ENCODE measurements around the gene SCARF1.

The SCARF1 gene

DNA sequence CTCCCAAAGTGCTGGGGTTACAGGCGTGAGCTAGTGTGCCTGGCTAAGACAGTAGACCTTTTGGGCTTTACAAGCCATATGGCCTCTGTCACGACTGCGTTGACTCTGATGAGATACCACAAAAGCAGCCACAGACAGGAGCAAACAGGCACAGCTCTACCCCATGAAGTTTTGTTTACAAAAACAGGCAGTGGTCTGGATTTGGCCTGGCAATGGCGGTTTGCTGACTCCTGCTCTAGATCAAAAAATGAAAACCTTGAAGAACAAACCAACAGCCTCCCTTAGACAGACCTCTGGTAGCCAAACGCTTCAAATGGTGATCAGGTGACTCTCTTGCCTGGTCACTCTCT lies 37.6 kb downstream of the SCARF1 start:
- Histone ChIP-seq H3K9me3 (ENCODE audit: control insufficient read depth, low read length) (no peaks in the 10 kb centered on the region), H2BK120ac (ENCODE audit: low read depth, low read length) (no peak overlapping the region), H3K4me2 (ENCODE audit: low read length, poor library complexity, severe bottlenecking) (no peak overlapping the region), H4K8ac (ENCODE audit: low read length) (peak overlapping the region; percentile 69), H2AFZ (ENCODE audit: low read depth, low read length) (no peak overlapping the region), H3K27ac (ENCODE audit: low read length, poor library complexity, severe bottlenecking) (no peak overlapping the region), H2BK12ac (ENCODE audit: low read length in 2 of 2) (no peak overlapping the region), H2BK15ac (ENCODE audit: low read depth, poor library complexity, severe bottlenecking) (no peak overlapping the region), H3K79me1 (replicated peaks; ENCODE audit: low read length, poor library complexity, severe bottlenecking) (no peaks in the 10 kb centered on the region), H3K9ac (ENCODE audit: low read length) (no peak overlapping the region), H2BK5ac (ENCODE audit: low read depth, low read length, poor library complexity, severe bottlenecking) (no peak overlapping the region), H3K4me3 (ENCODE audit: insufficient read depth in 1 of 2, low read depth in 1 of 2, low read length in 2 of 2) (no peak overlapping the region), H3K23ac (ENCODE audit: low read length in 2 of 2) (no peak overlapping the region), H3K27me3 (ENCODE audit: control insufficient read depth in 1 of 2, insufficient read depth in 1 of 2, low read length in 2 of 2) (no peaks in the 10 kb centered on the region), H3K4me1 (ENCODE audit: control insufficient read depth, insufficient read depth, low read depth, low read length) (peaks cover 11% of the 10 kb centered on the region), H3K18ac (ENCODE audit: low read depth in 1 of 2, low read length in 2 of 2) (no peak overlapping the region), H3K4ac (ENCODE audit: low read depth in 1 of 2, low read length in 2 of 2) (no peak overlapping the region), H3K36me3 (ENCODE audit: control insufficient read depth in 1 of 2, insufficient read depth in 2 of 2, low read depth in 1 of 2, low read length in 2 of 2) (peaks cover 4 to 19% of the 10 kb centered on the region in 2 experiments), H2AK5ac (ENCODE audit: low read length, severe bottlenecking) (no peak overlapping the region), H3K14ac (ENCODE audit: low read length in 2 of 2) (no peak overlapping the region), H4K91ac (ENCODE audit: low read length) (no peak overlapping the region)
- DNase-seq: peak; percentile 83
- 30% methylated on average over 5 of the region's 5 CpGs for WGBS

DNA sequence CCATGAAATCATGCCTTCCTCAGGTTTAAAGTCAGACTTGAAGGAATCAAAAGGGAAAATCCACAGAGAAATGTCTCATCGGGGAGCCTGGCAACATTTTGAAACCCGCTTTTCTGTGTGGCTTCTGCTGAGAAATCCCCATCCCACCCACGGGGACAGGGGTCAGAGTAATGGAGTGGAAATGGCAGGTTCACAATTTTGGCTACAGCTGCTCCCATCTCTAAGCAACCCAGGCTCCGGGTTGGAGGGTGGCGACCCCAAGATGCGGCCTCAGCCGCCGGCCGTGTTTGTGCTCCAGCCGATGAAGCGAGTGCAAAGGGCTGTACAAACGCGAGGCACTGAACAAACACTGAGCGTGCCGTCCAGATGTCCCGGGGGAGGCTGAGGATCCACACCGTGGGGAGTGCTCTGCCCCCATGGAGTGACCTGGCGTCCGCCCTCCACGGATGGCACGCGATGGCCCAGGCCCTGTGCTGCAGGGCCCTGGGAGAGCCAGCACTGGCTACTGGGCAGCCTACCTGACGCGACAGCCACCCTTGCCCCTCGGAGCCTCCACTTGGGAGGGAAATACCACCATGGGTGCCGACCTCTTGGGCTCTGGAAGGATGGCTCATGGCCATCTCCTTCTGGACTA lies 39.1 kb downstream of the SCARF1 start:
- Histone ChIP-seq H4K8ac (ENCODE audit: low read length) (peak overlapping the region; percentile 69), H3K27ac (ENCODE audit: low read length, poor library complexity, severe bottlenecking) (no peak overlapping the region), H3K36me3 (ENCODE audit: control insufficient read depth in 1 of 2, insufficient read depth in 2 of 2, low read depth in 1 of 2, low read length in 2 of 2) (peaks cover 0 to 17% of the 10 kb centered on the region in 2 experiments), H3K14ac (ENCODE audit: low read length in 2 of 2) (no peak overlapping the region), H3K23ac (ENCODE audit: low read length in 2 of 2) (no peak overlapping the region), H2AK5ac (ENCODE audit: low read length, severe bottlenecking) (no peak overlapping the region), H3K9me3 (ENCODE audit: control insufficient read depth, low read length) (peaks cover 4% of the 10 kb centered on the region), H3K4me2 (ENCODE audit: low read length, poor library complexity, severe bottlenecking) (no peak overlapping the region), H3K4me1 (ENCODE audit: control insufficient read depth, insufficient read depth, low read depth, low read length) (peaks cover 11% of the 10 kb centered on the region), H3K79me1 (replicated peaks; ENCODE audit: low read length, poor library complexity, severe bottlenecking) (no peaks in the 10 kb centered on the region), H3K9ac (ENCODE audit: low read length) (no peak overlapping the region), H3K18ac (ENCODE audit: low read depth in 1 of 2, low read length in 2 of 2) (peak overlapping the region; percentile 54 to 77), H3K4ac (ENCODE audit: low read depth in 1 of 2, low read length in 2 of 2) (peak overlapping the region in 1 of 2 experiments; percentile 46), H2BK120ac (ENCODE audit: low read depth, low read length) (peak overlapping the region; percentile 68), H4K91ac (ENCODE audit: low read length) (peak overlapping the region; percentile 23), H2AFZ (ENCODE audit: low read depth, low read length) (no peak overlapping the region), H2BK5ac (ENCODE audit: low read depth, low read length, poor library complexity, severe bottlenecking) (no peak overlapping the region), H2BK15ac (ENCODE audit: low read depth, poor library complexity, severe bottlenecking) (peak overlapping the region; percentile 93), H3K4me3 (ENCODE audit: insufficient read depth in 1 of 2, low read depth in 1 of 2, low read length in 2 of 2) (no peak overlapping the region), H3K27me3 (ENCODE audit: control insufficient read depth in 1 of 2, insufficient read depth in 1 of 2, low read length in 2 of 2) (no peaks in the 10 kb centered on the region), H2BK12ac (ENCODE audit: low read length in 2 of 2) (peak overlapping the region; percentile 51 to 73)
- no peak for DNase-seq
- 93% methylated on average over 26 of the region's 26 CpGs for WGBS

DNA sequence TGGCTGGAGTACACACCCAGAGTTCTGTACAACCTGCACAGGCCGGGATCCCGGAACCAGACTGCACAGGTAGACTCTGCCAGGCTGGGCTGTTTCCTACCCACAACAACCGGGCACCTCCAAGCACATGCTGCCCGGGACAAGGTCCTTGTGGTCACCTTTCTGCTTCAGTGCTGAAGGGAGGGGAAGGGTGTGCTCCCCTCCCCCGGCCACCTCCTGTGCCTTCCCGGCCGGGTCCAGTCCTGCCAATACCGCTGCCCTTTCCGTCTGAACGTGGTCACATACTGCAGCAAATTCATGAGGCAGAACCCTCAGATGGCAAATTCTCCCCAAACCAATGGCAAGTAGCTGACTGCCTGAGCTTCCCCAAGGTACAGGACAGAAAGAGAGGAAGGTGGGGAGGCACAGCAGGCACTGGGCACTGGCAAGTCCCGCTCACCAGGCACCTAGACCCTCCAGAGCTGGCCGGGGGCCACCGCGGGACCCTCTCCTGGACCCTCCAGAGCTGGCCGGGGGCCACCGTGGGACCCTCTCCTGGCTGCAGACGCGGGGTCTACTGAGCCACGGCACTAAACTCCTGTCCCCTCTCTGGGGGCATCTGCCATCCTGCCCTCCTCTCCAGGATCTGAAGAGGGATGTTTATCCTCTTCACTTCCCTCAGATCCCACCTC lies 39.7 kb downstream of the SCARF1 start:
- Histone ChIP-seq H3K4me3 (ENCODE audit: insufficient read depth in 1 of 2, low read depth in 1 of 2, low read length in 2 of 2) (no peak overlapping the region), H3K9me3 (ENCODE audit: control insufficient read depth, low read length) (peaks cover 6% of the 10 kb centered on the region), H3K27ac (ENCODE audit: low read length, poor library complexity, severe bottlenecking) (no peak overlapping the region), H3K9ac (ENCODE audit: low read length) (no peak overlapping the region), H4K8ac (ENCODE audit: low read length) (peak overlapping the region; percentile 10), H3K14ac (ENCODE audit: low read length in 2 of 2) (no peak overlapping the region), H3K23ac (ENCODE audit: low read length in 2 of 2) (no peak overlapping the region), H3K36me3 (ENCODE audit: control insufficient read depth in 1 of 2, insufficient read depth in 2 of 2, low read depth in 1 of 2, low read length in 2 of 2) (peaks cover 0 to 21% of the 10 kb centered on the region in 2 experiments), H2BK12ac (ENCODE audit: low read length in 2 of 2) (no peak overlapping the region), H2BK5ac (ENCODE audit: low read depth, low read length, poor library complexity, severe bottlenecking) (no peak overlapping the region), H3K27me3 (ENCODE audit: control insufficient read depth in 1 of 2, insufficient read depth in 1 of 2, low read length in 2 of 2) (no peaks in the 10 kb centered on the region), H3K79me1 (replicated peaks; ENCODE audit: low read length, poor library complexity, severe bottlenecking) (no peaks in the 10 kb centered on the region), H2AK5ac (ENCODE audit: low read length, severe bottlenecking) (no peak overlapping the region), H3K18ac (ENCODE audit: low read depth in 1 of 2, low read length in 2 of 2) (no peak overlapping the region), H3K4ac (ENCODE audit: low read depth in 1 of 2, low read length in 2 of 2) (no peak overlapping the region), H2BK15ac (ENCODE audit: low read depth, poor library complexity, severe bottlenecking) (peak overlapping the region; percentile 46), H2AFZ (ENCODE audit: low read depth, low read length) (no peak overlapping the region), H3K4me1 (ENCODE audit: control insufficient read depth, insufficient read depth, low read depth, low read length) (peaks cover 11% of the 10 kb centered on the region), H3K4me2 (ENCODE audit: low read length, poor library complexity, severe bottlenecking) (no peak overlapping the region), H4K91ac (ENCODE audit: low read length) (peak overlapping the region; percentile 25), H2BK120ac (ENCODE audit: low read depth, low read length) (no peak overlapping the region)
- no peak for DNase-seq
- 96% methylated on average over 15 of the region's 19 CpGs for WGBS

GRCh38 chr17:1604831-1605528 lies 40.6 kb downstream of the SCARF1 start:
- 82% methylated on average over 34 of the region's 35 CpGs for WGBS
- H3K36me3 ChIP-seq (ENCODE audit: control insufficient read depth in 1 of 2, insufficient read depth in 2 of 2, low read depth in 1 of 2, low read length in 2 of 2): peaks cover 0 to 21% of the 10 kb centered on the region in 2 experiments
- H3K23ac ChIP-seq (ENCODE audit: low read length in 2 of 2): no peak overlapping the region
- peaks cover 6% of the 10 kb centered on the region for H3K9me3 ChIP-seq (ENCODE audit: control insufficient read depth, low read length)
- DNase-seq: no peak
- no peak overlapping the region for H3K27ac ChIP-seq (ENCODE audit: low read length, poor library complexity, severe bottlenecking)
- peak overlapping the region; percentile 18 for H4K91ac ChIP-seq (ENCODE audit: low read length)
- peak overlapping the region in 1 of 2 experiments; percentile 4 for H3K4me3 ChIP-seq (ENCODE audit: insufficient read depth in 1 of 2, low read depth in 1 of 2, low read length in 2 of 2)
- H2BK12ac ChIP-seq (ENCODE audit: low read length in 2 of 2): peak overlapping the region in 1 of 2 experiments; percentile 32
- H2BK5ac ChIP-seq (ENCODE audit: low read depth, low read length, poor library complexity, severe bottlenecking): no peak overlapping the region
- H2BK15ac ChIP-seq (ENCODE audit: low read depth, poor library complexity, severe bottlenecking): no peak overlapping the region
- peak overlapping the region in 1 of 2 experiments; percentile 22 for H3K18ac ChIP-seq (ENCODE audit: low read depth in 1 of 2, low read length in 2 of 2)
- H2BK120ac ChIP-seq (ENCODE audit: low read depth, low read length): no peak overlapping the region
- no peaks in the 10 kb centered on the region for H3K79me1 ChIP-seq (replicated peaks; ENCODE audit: low read length, poor library complexity, severe bottlenecking)
- peak overlapping the region in 1 of 2 experiments; percentile 26 for H3K14ac ChIP-seq (ENCODE audit: low read length in 2 of 2)
- no peak overlapping the region for H2AFZ ChIP-seq (ENCODE audit: low read depth, low read length)
- peak overlapping the region in 1 of 2 experiments; percentile 27 for H3K4ac ChIP-seq (ENCODE audit: low read depth in 1 of 2, low read length in 2 of 2)
- H3K9ac ChIP-seq (ENCODE audit: low read length): no peak overlapping the region
- H3K4me1 ChIP-seq (ENCODE audit: control insufficient read depth, insufficient read depth, low read depth, low read length): peaks cover 11% of the 10 kb centered on the region
- no peak overlapping the region for H4K8ac ChIP-seq (ENCODE audit: low read length)
- H3K27me3 ChIP-seq (ENCODE audit: control insufficient read depth in 1 of 2, insufficient read depth in 1 of 2, low read length in 2 of 2): no peaks in the 10 kb centered on the region
- H2AK5ac ChIP-seq (ENCODE audit: low read length, severe bottlenecking): no peak overlapping the region
- no peak overlapping the region for H3K4me2 ChIP-seq (ENCODE audit: low read length, poor library complexity, severe bottlenecking)

All from mesenchymal stem cell (in vitro differentiated cells and primary cell).